ENCODE measurements around the gene ZNF385D.
A peak's percentile ranks its signal among the peaks of the same experiment; 100 is the strongest.

The ZNF385D gene

DNA sequence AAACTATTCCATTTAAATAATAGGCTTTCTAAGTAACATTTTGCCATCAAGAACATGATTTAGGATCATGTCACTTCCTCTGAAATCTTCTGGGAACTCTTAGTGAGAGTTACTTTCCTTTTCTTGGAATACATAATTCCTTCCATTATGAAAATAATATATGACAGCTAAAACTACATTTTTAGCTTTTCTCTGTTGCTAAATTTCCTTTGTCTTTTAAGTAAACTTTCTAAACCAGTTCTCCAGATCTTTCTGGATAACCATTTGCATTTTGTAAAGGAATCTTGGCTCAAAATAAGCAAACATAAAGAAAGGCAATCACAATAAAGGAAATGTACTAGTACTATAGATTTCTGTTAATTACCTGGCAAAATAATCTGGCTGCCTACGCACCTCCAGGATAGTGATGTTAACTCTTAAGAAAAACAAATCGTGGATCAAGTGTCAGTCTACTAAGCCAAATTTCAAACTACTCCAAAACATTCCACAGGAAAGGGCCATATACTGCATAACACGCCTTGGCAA lies 165.7 kb downstream of the ZNF385D start:
- TF ChIP-seq Cebpa-rat (IDR thresholded peaks at IDR 0.05), result no peak
- Histone ChIP-seq H4K20me1 (no peaks in the 10 kb centered on the region), H3K4me3 (no peak overlapping the region), H3K9ac (no peak overlapping the region), H3K4me1 (no peaks in the 10 kb centered on the region), H3K27me3 (no peaks in the 10 kb centered on the region), H3K9me3 (replicated peaks in 1 of 11) (no peaks in the 10 kb centered on the region), H3K36me3 (peaks cover 0 to 63% (median 11%) of the 10 kb centered on the region in 11 experiments; a peak in 11 of 22 replicates), H3K27ac (no peak overlapping the region), H3K4me2 (no peak overlapping the region)

DNA sequence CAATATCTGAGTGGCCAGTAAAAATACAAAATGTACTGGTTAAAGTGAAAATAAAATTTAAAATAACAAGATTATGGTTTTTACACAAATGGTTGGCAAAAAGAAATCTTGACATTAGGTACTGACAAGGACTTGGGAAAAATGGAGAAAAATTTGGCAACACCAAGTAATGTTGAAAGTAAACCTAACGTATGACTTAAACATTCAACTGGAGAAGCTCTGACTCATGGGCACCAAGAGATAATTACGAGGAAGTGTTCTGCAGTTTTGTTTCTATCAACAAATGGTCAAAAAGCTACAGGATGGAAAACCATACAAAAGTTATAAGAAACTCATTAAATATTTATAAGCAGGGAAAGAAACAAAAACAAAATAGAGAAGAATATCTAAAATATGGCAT lies 177.7 kb downstream of the ZNF385D start:
- Histone ChIP-seq H4K20me1 (0 out of 22 replicates have a peak, but pooled peaks cover 0 to 3% (median 0%) of the 10 kb centered on the region in 11 experiments), H3K9ac (peak overlapping the region in 1 of 11 experiments; percentile 21; a peak in 1 of 22 replicates), H3K4me1 (peaks cover 17 to 54% (median 34%) of the 10 kb centered on the region in 10 experiments), H3K9me3 (replicated peaks in 1 of 11) (peaks cover 0 to 26% (median 18%) of the 10 kb centered on the region in 11 experiments; a peak in 15 of 22 replicates), H3K27ac (peak overlapping the region in 7 of 11 experiments; percentile 31 to 75 (median 49); a peak in 8 of 22 replicates), H3K36me3 (peaks cover 0 to 31% (median 5%) of the 10 kb centered on the region in 11 experiments; a peak in 3 of 22 replicates), H3K4me3 (no peak overlapping the region), H3K4me2 (peak overlapping the region in 8 of 11 experiments; percentile 8 to 77 (median 45); a peak in 10 of 22 replicates), H3K27me3 (no peaks in the 10 kb centered on the region)
- TF ChIP-seq Cebpa-rat (IDR thresholded peaks at IDR 0.05), result no peak

DNA sequence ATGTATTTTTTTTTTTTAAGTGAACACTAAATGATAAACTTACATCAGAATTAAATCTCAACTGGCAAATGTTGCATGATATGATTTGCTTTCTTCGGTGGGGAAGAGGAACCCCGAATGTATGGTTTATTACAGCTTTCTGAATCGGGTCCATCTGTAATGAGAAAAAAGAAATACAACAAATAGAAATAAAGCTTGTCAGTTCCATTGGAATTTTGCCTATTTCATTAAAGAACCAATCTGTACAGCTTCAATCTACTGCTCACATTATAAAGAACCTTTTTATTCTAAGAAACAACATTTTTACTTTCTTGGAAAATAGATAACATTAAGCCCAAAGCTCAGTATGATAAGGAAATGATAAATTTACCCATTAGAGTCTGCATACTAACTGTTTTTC lies 186.5 kb downstream of the ZNF385D start:
- Histone ChIP-seq H3K9ac (no peak overlapping the region), H3K4me1 (peaks cover 7 to 20% (median 15%) of the 10 kb centered on the region in 10 experiments; a peak in 16 of 20 replicates), H4K20me1 (no peaks in the 10 kb centered on the region; a peak in 2 of 22 replicates), H3K4me3 (no peak overlapping the region), H3K27ac (no peak overlapping the region), H3K36me3 (peaks cover 10 to 65% (median 44%) of the 10 kb centered on the region in 11 experiments; a peak in 21 of 22 replicates), H3K4me2 (no peak overlapping the region), H3K27me3 (no peaks in the 10 kb centered on the region), H3K9me3 (replicated peaks in 1 of 11) (peaks cover 12 to 47% (median 30%) of the 10 kb centered on the region in 11 experiments; a peak in 21 of 22 replicates)
- TF ChIP-seq Cebpa-rat (IDR thresholded peaks at IDR 0.05), result no peak

DNA sequence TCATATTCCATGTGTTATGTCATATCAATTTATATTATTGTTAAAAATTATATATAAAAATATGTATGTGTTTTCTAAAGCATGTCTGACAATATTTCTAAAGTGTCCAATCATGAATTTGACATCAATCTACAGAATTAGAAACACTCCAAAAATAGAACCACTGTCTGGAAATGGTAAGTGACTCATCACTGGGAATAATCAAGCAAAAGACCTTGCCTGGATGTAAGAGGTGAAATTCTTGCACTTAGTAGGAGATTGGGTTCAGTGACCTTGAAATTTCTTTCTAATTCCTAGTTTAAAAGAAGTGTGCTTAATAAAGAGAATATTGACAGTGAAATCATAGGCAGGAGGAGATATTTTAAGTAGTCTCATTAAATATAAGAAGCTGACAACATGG lies 188.8 kb downstream of the ZNF385D start:
- Histone ChIP-seq H3K36me3 (peaks cover 10 to 80% (median 45%) of the 10 kb centered on the region in 11 experiments; a peak in 21 of 22 replicates), H3K4me1 (peaks cover 7 to 20% (median 15%) of the 10 kb centered on the region in 10 experiments; a peak in 16 of 20 replicates), H3K9ac (no peak overlapping the region), H3K4me3 (no peak overlapping the region), H4K20me1 (no peaks in the 10 kb centered on the region; a peak in 2 of 22 replicates), H3K4me2 (peak overlapping the region in 4 of 11 experiments; percentile 18 to 48 (median 44); a peak in 6 of 22 replicates), H3K27me3 (no peaks in the 10 kb centered on the region), H3K27ac (peak overlapping the region in 2 of 11 experiments; percentile 13 to 44; a peak in 3 of 22 replicates), H3K9me3 (replicated peaks in 1 of 11) (peaks cover 12 to 64% (median 47%) of the 10 kb centered on the region in 11 experiments; a peak in 21 of 22 replicates)
- TF ChIP-seq Cebpa-rat (IDR thresholded peaks at IDR 0.05), result no peak

DNA sequence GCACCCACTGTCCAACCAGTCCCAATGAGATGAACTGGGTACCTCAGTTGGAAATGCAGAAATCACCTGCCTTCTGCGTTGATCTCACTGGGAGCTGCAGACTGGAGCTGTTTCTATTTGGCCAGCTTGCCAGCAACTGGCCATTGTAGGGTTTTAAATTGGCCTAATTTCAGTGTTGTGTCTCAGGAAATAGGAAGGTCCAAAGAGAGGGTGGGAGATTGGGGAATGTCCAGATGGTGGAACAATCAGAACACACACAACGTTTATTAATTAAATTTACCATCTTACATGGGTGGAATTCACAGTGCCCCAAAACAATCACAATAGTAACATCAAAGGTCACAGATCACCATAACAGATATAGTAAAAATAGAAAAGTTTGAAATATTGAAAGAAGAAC lies 189.5 kb downstream of the ZNF385D start:
- Histone ChIP-seq H3K4me2 (peak overlapping the region in 7 of 11 experiments; percentile 3 to 48 (median 21); a peak in 10 of 22 replicates), H3K9ac (no peak overlapping the region), H3K27me3 (no peaks in the 10 kb centered on the region), H3K4me3 (no peak overlapping the region), H4K20me1 (no peaks in the 10 kb centered on the region; a peak in 2 of 22 replicates), H3K4me1 (peaks cover 7 to 20% (median 15%) of the 10 kb centered on the region in 10 experiments; a peak in 16 of 20 replicates), H3K27ac (peak overlapping the region in 5 of 11 experiments; percentile 8 to 44 (median 34); a peak in 6 of 22 replicates), H3K36me3 (peaks cover 10 to 80% (median 41%) of the 10 kb centered on the region in 11 experiments; a peak in 21 of 22 replicates), H3K9me3 (replicated peaks in 1 of 11) (peaks cover 16 to 68% (median 55%) of the 10 kb centered on the region in 11 experiments)
- TF ChIP-seq Cebpa-rat (IDR thresholded peaks at IDR 0.05), result no peak

DNA sequence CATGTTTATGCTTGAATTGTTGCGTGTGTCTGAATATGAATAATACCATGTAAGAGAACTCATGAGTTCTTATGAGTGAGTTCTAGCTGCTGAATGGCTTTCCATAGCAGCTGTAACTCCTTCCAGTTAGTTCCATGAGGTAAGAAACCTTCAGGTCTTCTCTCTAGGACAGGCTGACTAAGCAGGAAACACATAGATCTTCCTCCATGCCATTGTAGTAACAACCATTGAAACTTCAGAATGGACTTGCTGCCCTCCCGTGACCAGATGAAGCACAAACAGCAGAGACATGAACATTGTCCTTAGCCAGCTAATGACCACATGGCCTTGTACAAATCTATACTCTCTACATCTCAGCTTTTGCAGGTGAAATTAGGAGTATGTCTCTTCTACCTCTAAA lies 200.0 kb downstream of the ZNF385D start:
- Histone ChIP-seq H3K4me1 (peaks cover 25 to 44% (median 35%) of the 10 kb centered on the region in 10 experiments), H3K4me2 (peak overlapping the region in 1 of 11 experiments; percentile 33; a peak in 1 of 22 replicates), H3K36me3 (peaks cover 0 to 64% (median 29%) of the 10 kb centered on the region in 11 experiments; a peak in 16 of 22 replicates), H3K27me3 (no peaks in the 10 kb centered on the region), H3K9ac (no peak overlapping the region), H3K27ac (no peak overlapping the region), H3K4me3 (no peak overlapping the region), H4K20me1 (peaks cover 0 to 20% (median 0%) of the 10 kb centered on the region in 11 experiments; a peak in 4 of 22 replicates), H3K9me3 (replicated peaks in 1 of 11) (peaks cover 3 to 67% (median 32%) of the 10 kb centered on the region in 11 experiments; a peak in 20 of 22 replicates)
- TF ChIP-seq Cebpa-rat (IDR thresholded peaks at IDR 0.05), result no peak

DNA sequence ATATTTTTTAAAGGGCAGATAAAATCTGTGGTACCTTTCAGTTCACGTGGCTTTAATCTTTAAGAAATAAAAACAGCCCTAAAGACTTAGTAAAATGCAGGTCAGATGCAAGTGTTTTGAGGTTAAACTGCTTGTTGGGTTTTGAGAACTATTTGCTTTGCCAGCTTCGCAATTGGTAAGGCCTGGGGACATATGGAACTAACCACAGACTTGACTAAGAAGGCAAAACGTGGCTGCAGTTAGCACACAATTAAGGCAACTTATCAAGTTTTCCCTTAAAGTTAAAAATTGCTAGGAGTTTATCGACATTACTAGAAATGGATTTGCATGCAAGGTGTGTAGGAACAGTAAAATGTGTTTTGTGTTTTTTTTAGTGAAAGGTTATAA lies 206.9 kb downstream of the ZNF385D start:
- Histone ChIP-seq H3K9ac (peak overlapping the region; percentile 75 to 86 (median 83); a peak in 21 of 22 replicates), H4K20me1 (peaks cover 0 to 26% (median 0%) of the 10 kb centered on the region in 11 experiments; a peak in 4 of 22 replicates), H3K4me1 (peaks cover 52 to 73% (median 61%) of the 10 kb centered on the region in 10 experiments), H3K27me3 (no peaks in the 10 kb centered on the region), H3K27ac (peak overlapping the region; percentile 69 to 90 (median 86); a peak in 21 of 22 replicates), H3K4me2 (peak overlapping the region; percentile 50 to 90 (median 79); a peak in 21 of 22 replicates), H3K36me3 (peaks cover 0 to under 1% (median 0%) of the 10 kb centered on the region in 11 experiments; a peak in 1 of 22 replicates), H3K9me3 (replicated peaks in 1 of 11) (peaks cover 0 to 36% (median 15%) of the 10 kb centered on the region in 11 experiments; a peak in 19 of 22 replicates), H3K4me3 (peak overlapping the region; percentile 58 to 81 (median 70))
- no peak for TF ChIP-seq Cebpa-rat (IDR thresholded peaks at IDR 0.05)

DNA sequence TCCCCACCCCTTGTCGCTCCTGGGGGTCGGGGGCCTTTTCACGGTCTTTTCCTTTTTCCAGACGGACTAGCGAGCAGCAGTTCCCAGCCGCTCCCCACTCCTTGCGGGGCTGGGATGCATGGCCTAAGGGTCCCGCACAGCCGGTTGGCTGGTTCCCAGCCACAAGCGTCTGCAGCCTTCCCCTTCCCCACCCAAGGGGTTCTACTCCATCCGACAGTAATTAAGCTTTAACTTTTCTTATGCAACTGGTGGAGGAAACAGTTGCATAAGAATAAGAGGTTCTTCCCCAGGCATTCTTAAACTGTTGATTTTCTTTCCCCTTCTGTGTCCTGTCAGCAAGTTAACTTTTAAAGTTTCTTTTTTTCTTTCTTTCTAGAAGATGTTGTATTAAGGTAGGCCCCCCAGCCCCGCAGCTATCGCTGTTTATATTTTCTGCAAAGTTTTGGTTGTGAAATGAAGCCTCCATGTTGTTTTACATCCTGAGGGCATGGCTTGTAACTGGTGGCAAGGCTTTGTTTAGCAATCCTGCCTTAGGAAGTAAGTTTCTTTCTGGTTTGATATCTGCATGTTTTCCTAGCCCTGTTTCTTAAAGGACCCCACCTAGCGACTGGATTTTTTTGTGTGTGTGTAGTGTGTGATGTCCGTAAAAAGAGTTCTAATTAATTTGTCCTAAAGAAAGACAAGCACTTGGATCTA lies 207.5 kb downstream of the ZNF385D start:
- Histone ChIP-seq H3K9me3 (replicated peaks in 1 of 11) (peaks cover 0 to 31% (median 15%) of the 10 kb centered on the region in 11 experiments; a peak in 19 of 22 replicates), H4K20me1 (peaks cover 0 to 26% (median 0%) of the 10 kb centered on the region in 11 experiments; a peak in 4 of 22 replicates), H3K27me3 (no peaks in the 10 kb centered on the region), H3K4me3 (peak overlapping the region; percentile 58 to 81 (median 70)), H3K27ac (peak overlapping the region; percentile 69 to 90 (median 86); a peak in 21 of 22 replicates), H3K4me2 (peak overlapping the region; percentile 50 to 90 (median 79)), H3K4me1 (peaks cover 51 to 77% (median 60%) of the 10 kb centered on the region in 10 experiments), H3K9ac (peak overlapping the region; percentile 75 to 86 (median 83)), H3K36me3 (no peaks in the 10 kb centered on the region; a peak in 1 of 22 replicates)
- TF ChIP-seq Cebpa-rat (IDR thresholded peaks at IDR 0.05), result 0 out of 22 replicates have a peak, but pooled peaks of 1 of the 11 experiments have one; percentile 42
